GM18861 (cell line): ENCODE measurements around the gene ZNF223.
A peak's percentile ranks its signal among the peaks of the same experiment; 100 is the strongest.

Experiments used
- ATAC-seq: cut with Tn5 transposase; IDR thresholded peaks from one replicate; pipeline ENCODE4 v1.9.1; 2021; ENCODE audit not compliant: unreplicated experiment

Gene ZNF223

GRCh38 chr19:44071824-44072542, 20.1 kb downstream of the ZNF223 start, which contains the start of gene ZNF284:
Gene ZNF284 (plus strand): TSS chr19:44072159. CDS start chr19:44076390, 4,231 bp downstream.
- peak; percentile 85 for ATAC-seq

- no peak for ATAC-seq
Measured at GRCh38 chr19:44072543-44073401, 20.9 kb downstream of the ZNF223 start.

GRCh38 chr19:44076325-44076724, 24.5 kb downstream of the ZNF223 start:
- ATAC-seq = no peak

GRCh38 chr19:44092108-44092507, 40.3 kb downstream of the ZNF223 start:
- no peak for ATAC-seq

- ATAC-seq = peak; percentile 64
Measured at GRCh38 chr19:44093931-44094765, 42.3 kb downstream of the ZNF223 start, which contains the start of gene ZNF224. Gene ZNF224 (plus strand): TSS chr19:44094361. CDS start chr19:44097874, 3,513 bp downstream.

- no peak for ATAC-seq
Measured at GRCh38 chr19:44107751-44108150, 55.9 kb downstream of the ZNF223 start.

- no peak for ATAC-seq
Measured at GRCh38 chr19:44109458-44109857, 57.6 kb downstream of the ZNF223 start.

GRCh38 chr19:44111910-44112463, 60.2 kb downstream of the ZNF223 start:
- no peak for ATAC-seq

- no peak for ATAC-seq
Measured at GRCh38 chr19:44112802-44113137, 60.9 kb downstream of the ZNF223 start.

GRCh38 chr19:44113138-44113783, 61.4 kb downstream of the ZNF223 start, which contains the start of gene ZNF225:
Gene ZNF225 (plus strand): TSS chr19:44113399. CDS start chr19:44115828, 2,429 bp downstream.
- ATAC-seq = peak; percentile 85

- ATAC-seq = no peak
Measured at GRCh38 chr19:44113784-44114390, 62.1 kb downstream of the ZNF223 start.
